Colonic mucosa (tissue), 4 donors: ENCODE data around the gene LDLRAD3. TPM values are rescaled to one million over a fixed set of nuclear protein-coding genes. Genes with fewer than 3 reads are reported as not detected.

Experiments used
- DNase-seq: peaks from one replicate; pipeline ENCODE4 v3.0.0-alpha.2; 2020
- H3K27ac ChIP-seq: fragments of 200-600 bp; one replicate; pipeline ENCODE4 v1.8.0; 2021
- H3K27me3 ChIP-seq: fragments of 200-600 bp; one replicate; pipeline ENCODE4 v1.8.0; 2021
- H3K36me3 ChIP-seq: fragments of 200-600 bp; one replicate; pipeline ENCODE4 v1.8.0; 2021
- H3K4me1 ChIP-seq: fragments of 200-600 bp; one replicate; pipeline ENCODE4 v1.8.0; 2021; ENCODE audit warnings: mild to moderate bottlenecking
- H3K4me3 ChIP-seq: fragments of 200-600 bp; one replicate; pipeline ENCODE4 v1.8.0; 2021
- H3K9ac ChIP-seq, 2 donors: one replicate each; pipeline ENCODE4 v1.7.0; 2013; ENCODE audit warnings: control low read depth in 2 of 2, low read depth in 2 of 2, low read length in 2 of 2
- H3K9me3 ChIP-seq: fragments of 200-600 bp; one replicate; pipeline ENCODE4 v1.8.0; 2021
- intact Hi-C: fragments of 100-400 bp; cut with DNase I; formaldehyde crosslinking; loops from one replicate; pipeline ENCODE4 v1.14.1; 2022
- total RNA-seq, 2 donors: library from RNA; stranded (reverse); fragmentation: NEBNext Ultra II Directional in 1 of 2; extraction: Animal tissue kit (Norgen Biotek cat#: 25700) in 1 of 2; gene quantifications; one replicate each; pipeline ENCODE4 v1.2.1, GENCODE V29; 2021
- TF ChIP-seq, protein P1 (sequence below): fragments of 200-600 bp; IDR thresholded peaks from one replicate; pipeline ENCODE4 v1.8.0; 2022; ENCODE audit warnings: antibody characterized with exemption, mild to moderate bottlenecking
- donor health status: healthy.
- donor health status: DM: no; HTN: no; CAD: no.
- donor health status: DM: no; HTN: no; CAD: no.

LDLRAD3 gene
- total RNA-seq, 2 donors from 2014 or later, result 1.9 to 2.9 TPM

DNA sequence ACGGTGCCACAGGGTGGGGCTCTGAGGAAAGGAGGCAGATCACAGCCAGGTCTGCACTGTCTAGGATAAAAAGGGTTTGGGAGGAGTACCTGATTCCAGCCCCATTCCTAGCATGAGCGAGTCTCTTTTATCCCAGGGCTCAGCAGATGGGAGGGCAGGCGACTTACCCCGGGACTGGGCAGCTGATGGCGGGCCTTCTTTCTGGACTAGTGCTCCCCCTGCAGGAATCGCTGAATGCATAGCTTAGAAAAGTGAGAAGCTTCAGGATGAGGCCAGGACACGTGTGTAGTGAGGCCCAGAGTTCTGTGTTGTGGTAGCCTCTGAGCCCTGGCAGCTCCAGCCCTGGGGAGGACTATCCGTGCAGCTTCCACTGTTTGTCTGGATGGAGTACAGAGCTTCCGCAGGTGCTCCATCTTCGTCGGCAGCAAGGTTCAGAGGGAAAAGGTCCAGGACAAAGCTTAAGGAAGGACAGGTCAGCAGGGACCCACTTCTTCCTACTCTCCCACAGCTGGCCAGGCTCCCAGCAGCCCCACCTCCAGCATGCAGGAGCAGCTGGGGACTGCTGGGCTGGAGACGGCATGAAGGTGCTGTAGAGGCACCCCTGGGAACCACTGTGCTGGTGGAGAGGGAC, 315.0 kb downstream of the LDLRAD3 start:
- Histone ChIP-seq H3K36me3 (no peaks in the 10 kb centered on the region), H3K9me3 (no peaks in the 10 kb centered on the region), H3K27me3 (no peaks in the 10 kb centered on the region), H3K4me3 (no peak overlapping the region), H3K4me1 (no peaks in the 10 kb centered on the region), H3K9ac (no peak overlapping the region), H3K27ac (no peak overlapping the region)
- peak; percentile 31 for DNase-seq
- intact Hi-C loops, result loop anchor here (5.0 kb wide), 1 partner anchor 437 kb away; no protein-coding TSS in a partner anchor
- TF ChIP-seq, protein P1, sequence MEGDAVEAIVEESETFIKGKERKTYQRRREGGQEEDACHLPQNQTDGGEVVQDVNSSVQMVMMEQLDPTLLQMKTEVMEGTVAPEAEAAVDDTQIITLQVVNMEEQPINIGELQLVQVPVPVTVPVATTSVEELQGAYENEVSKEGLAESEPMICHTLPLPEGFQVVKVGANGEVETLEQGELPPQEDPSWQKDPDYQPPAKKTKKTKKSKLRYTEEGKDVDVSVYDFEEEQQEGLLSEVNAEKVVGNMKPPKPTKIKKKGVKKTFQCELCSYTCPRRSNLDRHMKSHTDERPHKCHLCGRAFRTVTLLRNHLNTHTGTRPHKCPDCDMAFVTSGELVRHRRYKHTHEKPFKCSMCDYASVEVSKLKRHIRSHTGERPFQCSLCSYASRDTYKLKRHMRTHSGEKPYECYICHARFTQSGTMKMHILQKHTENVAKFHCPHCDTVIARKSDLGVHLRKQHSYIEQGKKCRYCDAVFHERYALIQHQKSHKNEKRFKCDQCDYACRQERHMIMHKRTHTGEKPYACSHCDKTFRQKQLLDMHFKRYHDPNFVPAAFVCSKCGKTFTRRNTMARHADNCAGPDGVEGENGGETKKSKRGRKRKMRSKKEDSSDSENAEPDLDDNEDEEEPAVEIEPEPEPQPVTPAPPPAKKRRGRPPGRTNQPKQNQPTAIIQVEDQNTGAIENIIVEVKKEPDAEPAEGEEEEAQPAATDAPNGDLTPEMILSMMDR, result peak; percentile 22

DNA sequence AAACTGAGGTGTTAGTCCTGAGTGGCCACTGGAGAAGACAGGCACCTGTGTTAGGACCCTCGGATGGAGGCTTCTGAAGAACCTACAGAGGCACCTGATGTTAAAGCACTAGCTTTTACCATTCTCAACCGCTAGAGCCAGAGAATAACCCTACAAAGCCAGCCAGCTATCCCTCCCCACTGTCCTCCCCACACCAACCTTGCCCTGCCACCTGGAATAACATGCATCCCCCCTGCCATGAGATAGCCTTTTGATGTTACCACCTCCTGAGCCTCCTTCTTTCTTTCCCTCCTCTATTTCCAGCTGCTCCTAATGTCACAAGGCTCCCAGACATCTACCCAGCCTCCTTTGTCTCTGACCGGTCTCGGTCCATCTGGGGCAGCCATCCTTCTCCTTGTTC, 317.2 kb downstream of the LDLRAD3 start:
- no peak overlapping the region for H3K4me3 ChIP-seq
- H3K27me3 ChIP-seq, result no peaks in the 10 kb centered on the region
- TF ChIP-seq, protein P1, result no peak
- DNase-seq, result no peak
- no peaks in the 10 kb centered on the region for H3K4me1 ChIP-seq
- H3K9me3 ChIP-seq, result no peaks in the 10 kb centered on the region
- no peaks in the 10 kb centered on the region for H3K36me3 ChIP-seq
- intact Hi-C loops, result loop anchor here (10.0 kb wide), 2 partner anchors 216 to 776 kb away; no protein-coding TSS in a partner anchor
- H3K9ac ChIP-seq, result no peak overlapping the region
- no peak overlapping the region for H3K27ac ChIP-seq

DNA sequence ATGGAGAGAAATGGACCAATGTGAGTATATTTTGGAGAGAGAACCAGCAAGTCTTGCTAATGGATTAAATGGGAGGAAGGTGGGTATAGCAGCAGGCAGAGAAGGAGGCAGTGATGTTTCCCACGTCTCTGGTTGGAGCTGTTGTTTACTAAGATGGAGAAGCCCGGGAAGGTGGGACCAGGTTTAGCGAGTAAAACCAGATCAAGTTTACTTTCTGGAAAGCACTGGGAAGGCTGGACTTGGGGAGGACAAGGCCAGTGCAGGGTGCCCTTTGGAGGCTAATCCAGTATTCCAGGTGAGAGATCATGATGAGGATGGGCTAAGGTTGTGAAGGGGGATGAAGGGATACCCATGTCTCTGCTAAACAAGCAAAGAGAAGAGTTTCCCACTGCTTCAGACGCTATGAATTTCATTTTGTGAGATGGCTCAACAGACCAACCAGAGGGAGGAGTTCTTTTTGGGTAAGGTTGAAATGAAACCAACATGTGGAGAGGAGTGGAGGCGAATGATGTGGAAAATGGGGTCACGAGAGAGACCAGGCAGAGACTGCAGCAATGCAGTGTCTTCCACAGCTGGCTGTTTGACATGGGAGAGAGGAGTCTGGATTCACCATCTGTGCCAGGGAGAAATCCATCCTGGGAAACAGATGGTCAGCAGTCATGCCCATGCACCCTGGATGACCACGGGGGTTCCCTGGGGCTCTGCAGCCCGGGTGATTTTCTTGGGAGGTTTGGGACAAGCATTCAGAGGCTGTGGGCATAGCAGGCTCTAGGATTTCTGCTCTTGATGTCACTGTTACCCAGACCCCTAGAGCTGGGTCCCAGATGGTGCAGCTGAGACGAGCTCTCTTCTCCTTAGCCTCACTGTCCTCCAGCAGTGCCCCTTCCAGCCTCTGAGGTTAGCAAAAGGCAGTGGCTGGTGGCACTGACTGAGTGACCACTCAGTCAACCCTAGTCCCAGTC, 320.4 kb downstream of the LDLRAD3 start:
- no peak overlapping the region for H3K9ac ChIP-seq
- no peak overlapping the region for H3K4me3 ChIP-seq
- intact Hi-C loops, result loop anchor here (2.0 to 10.0 kb wide), 3 partner anchors 219 to 779 kb away; no protein-coding TSS in a partner anchor

DNA sequence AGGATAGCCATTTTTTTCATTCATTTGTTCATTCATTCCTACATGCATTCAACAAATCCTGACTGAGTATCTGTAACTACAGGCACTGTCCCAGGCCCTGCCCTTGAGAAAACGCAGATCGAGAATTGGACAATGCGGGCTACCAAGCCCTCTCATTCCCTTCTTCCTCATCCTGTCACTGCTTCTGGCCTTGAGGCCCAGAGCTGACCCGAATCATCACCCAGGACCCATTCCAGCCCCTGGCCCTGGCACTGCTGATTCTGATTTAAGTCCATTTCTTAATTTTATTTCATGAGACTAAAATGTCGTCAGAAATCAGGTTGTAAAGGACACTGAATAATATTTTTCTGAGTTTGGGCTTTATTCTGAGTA, 321.1 kb downstream of the LDLRAD3 start:
- Histone ChIP-seq H3K27me3 (no peaks in the 10 kb centered on the region), H3K27ac (no peak overlapping the region), H3K9me3 (no peaks in the 10 kb centered on the region), H3K4me3 (no peak overlapping the region), H3K4me1 (no peaks in the 10 kb centered on the region), H3K9ac (no peak overlapping the region), H3K36me3 (no peaks in the 10 kb centered on the region)
- intact Hi-C loops, result loop anchor here (2.0 to 10.0 kb wide), 3 partner anchors 220 to 780 kb away; no protein-coding TSS in a partner anchor
- DNase-seq, result no peak
- TF ChIP-seq, protein P1, result no peak

More for the DNA sequence above, 320.4 kb downstream of the LDLRAD3 start:
- Histone ChIP-seq H3K9me3 (no peaks in the 10 kb centered on the region), H3K4me1 (no peaks in the 10 kb centered on the region), H3K27me3 (no peaks in the 10 kb centered on the region), H3K36me3 (no peaks in the 10 kb centered on the region), H3K27ac (no peak overlapping the region)
- no peak for DNase-seq
- TF ChIP-seq, protein P1, result no peak

DNA sequence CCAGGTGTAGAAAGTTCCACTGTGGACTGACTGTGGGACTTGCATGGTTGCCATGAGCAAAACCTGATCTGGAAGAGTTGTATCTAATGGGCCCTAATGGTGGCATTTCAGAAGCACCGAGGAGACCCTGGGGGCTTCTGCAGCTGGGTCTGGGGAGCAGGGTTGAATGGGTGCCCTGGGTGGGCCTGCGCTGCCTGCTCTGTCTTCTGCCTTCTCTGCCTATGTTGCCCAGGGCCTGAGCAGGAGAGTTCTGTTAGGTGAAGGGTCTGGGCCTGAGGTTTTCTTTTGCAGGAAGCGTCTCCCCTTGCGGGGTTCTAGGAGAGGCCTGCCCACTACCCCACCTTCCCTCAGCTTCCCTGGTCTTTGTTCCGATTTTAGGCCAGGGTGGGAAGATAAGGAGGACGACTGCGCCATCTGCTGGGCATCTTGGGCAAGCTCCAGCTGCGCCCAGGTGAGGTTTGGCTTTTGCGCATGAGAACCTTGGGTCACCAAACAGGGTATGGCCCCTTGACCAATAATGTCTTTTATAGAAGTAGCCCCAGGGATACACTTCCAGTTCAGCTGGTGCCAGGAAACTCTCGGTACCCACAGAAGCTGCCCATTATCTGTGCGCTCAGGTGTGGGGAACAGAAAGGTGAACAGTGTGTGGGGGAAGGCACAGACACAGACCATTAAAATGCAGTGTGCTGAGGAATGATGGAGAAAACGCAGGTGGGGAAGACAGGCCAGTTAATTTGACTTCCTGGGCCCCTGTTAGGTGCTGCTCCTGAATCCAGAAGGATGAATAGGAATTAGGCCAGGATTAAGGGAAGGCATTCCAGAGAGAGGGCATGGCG, 322.1 kb downstream of the LDLRAD3 start:
- intact Hi-C loops, result loop anchor here (2.0 to 10.0 kb wide), 3 partner anchors 221 to 781 kb away; no protein-coding TSS in a partner anchor
- DNase-seq, result peak; percentile 52
- no peaks in the 10 kb centered on the region for H3K9me3 ChIP-seq
- TF ChIP-seq, protein P1, result peak; percentile 66
- H3K4me1 ChIP-seq, result no peaks in the 10 kb centered on the region
- H3K4me3 ChIP-seq, result no peak overlapping the region
- no peaks in the 10 kb centered on the region for H3K36me3 ChIP-seq
- H3K9ac ChIP-seq, result no peak overlapping the region
- no peak overlapping the region for H3K27ac ChIP-seq
- no peaks in the 10 kb centered on the region for H3K27me3 ChIP-seq
